B cell (primary cell): ENCODE data around the gene HLA-DQA1.

Experiments
- EZH2 ChIP-seq: IDR thresholded peaks from 2 replicates; pipeline ENCODE4 v1.6.1; 2012; ENCODE audit warnings: borderline replicate concordance, low read depth, mild to moderate bottlenecking, moderate library complexity, low read length; ENCODE audit not compliant: insufficient read depth, poor library complexity, severe bottlenecking
- TF ChIP-seq, protein P1 (sequence below): fragments of 200-600 bp; IDR thresholded peaks from one replicate; pipeline ENCODE4 v1.8.0; 2022; ENCODE audit warnings: antibody characterized with exemption, mild to moderate bottlenecking

DNA sequence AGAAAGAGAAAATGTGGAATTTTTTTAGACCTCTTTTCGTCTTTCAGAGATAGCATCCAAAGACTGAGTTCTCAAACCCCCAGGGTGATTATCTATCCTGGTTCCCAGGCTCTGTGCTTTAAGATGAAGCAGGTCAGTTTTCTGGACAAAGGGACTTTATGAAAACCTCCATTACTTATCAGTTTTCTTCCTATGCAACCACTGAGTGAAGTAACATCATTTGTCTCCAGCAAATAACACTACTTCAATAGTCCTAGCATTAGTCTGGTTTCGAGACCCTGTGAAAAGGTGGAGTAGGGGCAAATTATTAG is 29.3 kb upstream of the HLA-DQA1 start:
- TF ChIP-seq, protein P1, sequence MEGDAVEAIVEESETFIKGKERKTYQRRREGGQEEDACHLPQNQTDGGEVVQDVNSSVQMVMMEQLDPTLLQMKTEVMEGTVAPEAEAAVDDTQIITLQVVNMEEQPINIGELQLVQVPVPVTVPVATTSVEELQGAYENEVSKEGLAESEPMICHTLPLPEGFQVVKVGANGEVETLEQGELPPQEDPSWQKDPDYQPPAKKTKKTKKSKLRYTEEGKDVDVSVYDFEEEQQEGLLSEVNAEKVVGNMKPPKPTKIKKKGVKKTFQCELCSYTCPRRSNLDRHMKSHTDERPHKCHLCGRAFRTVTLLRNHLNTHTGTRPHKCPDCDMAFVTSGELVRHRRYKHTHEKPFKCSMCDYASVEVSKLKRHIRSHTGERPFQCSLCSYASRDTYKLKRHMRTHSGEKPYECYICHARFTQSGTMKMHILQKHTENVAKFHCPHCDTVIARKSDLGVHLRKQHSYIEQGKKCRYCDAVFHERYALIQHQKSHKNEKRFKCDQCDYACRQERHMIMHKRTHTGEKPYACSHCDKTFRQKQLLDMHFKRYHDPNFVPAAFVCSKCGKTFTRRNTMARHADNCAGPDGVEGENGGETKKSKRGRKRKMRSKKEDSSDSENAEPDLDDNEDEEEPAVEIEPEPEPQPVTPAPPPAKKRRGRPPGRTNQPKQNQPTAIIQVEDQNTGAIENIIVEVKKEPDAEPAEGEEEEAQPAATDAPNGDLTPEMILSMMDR, result no peak
- TF ChIP-seq EZH2, result no peak
